T-helper 17 cell (primary cell): ENCODE data around the gene PBOV1. TPM values are rescaled to one million over a fixed set of nuclear protein-coding genes. Genes with fewer than 3 reads are reported as not detected.

Experiments used
- ATAC-seq: fragments of 150-1000 bp; cut with Tn5 transposase; 2 replicates; pipeline ENCODE4 v1.10.0; 2021; ENCODE audit warnings: mild to moderate bottlenecking, moderate library complexity
- DNase-seq, 3 donors: peaks; one replicate each; pipeline versions ENCODE4 v3.0.0 to v3.0.0-alpha.2; 2020 to 2021
- H3K9me3 ChIP-seq: one replicate; pipeline ENCODE4 v1.7.0; 2013; ENCODE audit warnings: low read length, mild to moderate bottlenecking; ENCODE audit not compliant: control insufficient read depth, poor library complexity, severe bottlenecking
- H3K27ac Mint-ChIP-seq: one replicate; pipeline ENCODE4 v1.8.0; 2022; ENCODE audit warnings: mild to moderate bottlenecking, moderate library complexity, mixed read lengths
- H3K27me3 Mint-ChIP-seq: one replicate; pipeline ENCODE4 v1.8.0; 2022; ENCODE audit warnings: mixed read lengths
- H3K36me3 Mint-ChIP-seq: one replicate; pipeline ENCODE4 v1.8.0; 2022; ENCODE audit warnings: low read depth, mixed read lengths
- H3K4me1 Mint-ChIP-seq: one replicate; pipeline ENCODE4 v1.8.0; 2022; ENCODE audit warnings: mild to moderate bottlenecking, mixed read lengths
- H3K4me3 Mint-ChIP-seq: one replicate; pipeline ENCODE4 v1.8.0; 2022; ENCODE audit warnings: mild to moderate bottlenecking, moderate library complexity, mixed read lengths
- total RNA-seq, 4 donors: library from RNA in 2 of 4; stranded (reverse) in 2 of 4; gene quantifications; one replicate each; pipeline ENCODE4 v1.2.3 and lab custom pipeline; 2022 to 2026

PBOV1 gene
- total RNA-seq, 2 donors from 2014 or later, result not detected

GRCh38 chr6:138211048-138211581, 7.2 kb downstream of the PBOV1 start:
- Mint-ChIP-seq H3K4me3 (no peak overlapping the region), H3K27me3 (peaks cover 61% of the 10 kb centered on the region), H3K4me1 (no peaks in the 10 kb centered on the region), H3K36me3 (no peaks in the 10 kb centered on the region), H3K27ac (no peak overlapping the region)
- DNase-seq (no peak), ATAC-seq (no peak)
- no peaks in the 10 kb centered on the region for H3K9me3 ChIP-seq

GRCh38 chr6:138206862-138207261, 11.4 kb downstream of the PBOV1 start:
- no peak for DNase-seq
- H3K27ac Mint-ChIP-seq, result no peak overlapping the region

GRCh38 chr6:138205437-138206094, 12.7 kb downstream of the PBOV1 start:
- no peak for ATAC-seq
- H3K27me3 Mint-ChIP-seq, result peaks cover 65% of the 10 kb centered on the region
- H3K9me3 ChIP-seq, result no peaks in the 10 kb centered on the region
- DNase-seq, result no peak
- no peaks in the 10 kb centered on the region for H3K36me3 Mint-ChIP-seq
- H3K4me3 Mint-ChIP-seq, result no peak overlapping the region
- peaks cover 2% of the 10 kb centered on the region for H3K4me1 Mint-ChIP-seq
- no peak overlapping the region for H3K27ac Mint-ChIP-seq

More at GRCh38 chr6:138206862-138207261, 11.4 kb downstream of the PBOV1 start:
- ATAC-seq, result no peak
- Mint-ChIP-seq H3K36me3 (no peaks in the 10 kb centered on the region), H3K4me1 (peaks cover 2% of the 10 kb centered on the region), H3K4me3 (no peak overlapping the region), H3K27me3 (peaks cover 64% of the 10 kb centered on the region)
- H3K9me3 ChIP-seq, result no peaks in the 10 kb centered on the region

DNA sequence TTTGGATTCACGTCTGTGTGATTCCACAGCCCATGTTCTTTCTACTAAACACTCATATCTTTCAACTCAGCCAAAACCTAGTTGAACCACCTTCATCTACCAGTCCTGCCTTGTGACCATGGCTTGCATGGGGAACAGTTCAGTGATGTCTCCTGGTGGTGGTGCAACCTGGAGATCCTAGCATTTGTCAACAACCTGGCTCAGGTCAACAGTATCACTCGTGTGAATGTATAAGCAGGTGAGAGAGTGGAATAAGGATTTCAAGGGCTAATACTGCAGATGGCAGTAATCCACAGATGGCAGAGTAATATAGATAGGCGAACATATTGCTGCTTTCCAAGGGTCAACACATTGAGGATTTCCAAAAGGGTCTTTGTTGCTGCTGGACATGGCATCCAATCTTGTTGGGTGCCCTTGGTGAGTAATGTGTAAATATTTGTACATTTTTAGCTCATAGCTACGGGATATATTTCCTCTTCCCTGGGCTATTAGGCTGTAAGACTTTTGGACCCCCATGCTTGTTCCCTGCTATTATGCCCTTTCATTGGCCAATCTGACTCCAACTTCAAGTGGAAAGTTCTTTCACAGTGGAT, 13.4 kb downstream of the PBOV1 start:
- no peaks in the 10 kb centered on the region for H3K9me3 ChIP-seq
- Mint-ChIP-seq H3K36me3 (no peaks in the 10 kb centered on the region), H3K27me3 (peaks cover 66% of the 10 kb centered on the region), H3K4me1 (peaks cover 2% of the 10 kb centered on the region), H3K27ac (no peak overlapping the region), H3K4me3 (no peak overlapping the region)
- DNase-seq (no peak), ATAC-seq (no peak)

GRCh38 chr6:138204303-138204702, 14.0 kb downstream of the PBOV1 start:
- ATAC-seq (no peak), DNase-seq (no peak)
- H3K27ac Mint-ChIP-seq, result no peak overlapping the region
- H3K27me3 Mint-ChIP-seq, result peaks cover 61% of the 10 kb centered on the region
- H3K4me3 Mint-ChIP-seq, result no peak overlapping the region
- H3K36me3 Mint-ChIP-seq, result no peaks in the 10 kb centered on the region
- no peaks in the 10 kb centered on the region for H3K9me3 ChIP-seq
- H3K4me1 Mint-ChIP-seq, result peaks cover 2% of the 10 kb centered on the region

DNA sequence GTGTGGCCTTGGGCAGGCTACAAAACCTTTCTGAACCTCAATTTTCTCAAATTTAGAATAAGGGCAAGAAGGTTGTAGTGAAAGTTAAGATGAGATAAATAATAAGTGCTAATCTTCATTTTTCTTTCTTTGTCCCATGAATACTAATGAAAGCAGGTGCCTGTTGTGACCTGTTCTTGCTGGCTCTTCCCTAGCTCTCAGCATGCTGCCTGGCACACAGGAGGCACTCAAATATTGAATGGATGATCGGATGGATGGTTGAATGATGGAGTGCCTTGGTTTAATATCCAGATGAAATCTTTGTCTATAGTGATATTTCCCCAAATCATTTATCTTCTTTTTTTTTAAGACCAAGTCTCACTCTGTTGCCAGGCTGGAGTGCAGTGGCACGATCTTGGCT, 15.0 kb downstream of the PBOV1 start:
- H3K27ac Mint-ChIP-seq, result no peak overlapping the region
- H3K4me1 Mint-ChIP-seq, result peaks cover 2% of the 10 kb centered on the region
- ATAC-seq (no peak), DNase-seq (no peak)
- H3K9me3 ChIP-seq, result no peaks in the 10 kb centered on the region
- H3K27me3 Mint-ChIP-seq, result peaks cover 65% of the 10 kb centered on the region
- H3K4me3 Mint-ChIP-seq, result no peak overlapping the region
- H3K36me3 Mint-ChIP-seq, result no peaks in the 10 kb centered on the region

DNA sequence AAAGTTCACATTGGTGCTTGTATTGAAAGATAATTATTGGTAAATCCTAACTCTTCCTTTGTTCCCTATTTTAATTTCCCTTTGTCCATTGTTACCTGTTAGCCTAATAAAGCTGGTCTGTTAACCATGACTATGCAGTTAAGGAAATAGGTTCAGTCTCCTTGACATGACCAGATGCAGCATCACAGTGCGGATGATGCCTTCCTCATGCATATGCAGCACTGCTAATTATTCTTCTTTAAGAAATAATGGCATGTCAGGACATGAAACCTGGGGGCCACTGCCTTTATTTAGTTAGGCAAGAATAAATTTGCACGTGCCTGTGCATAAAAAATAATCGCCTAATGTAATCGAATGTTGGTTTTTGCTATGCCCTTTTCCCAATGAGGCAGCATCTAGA, 16.5 kb downstream of the PBOV1 start:
- Mint-ChIP-seq H3K36me3 (no peaks in the 10 kb centered on the region), H3K27ac (no peak overlapping the region), H3K4me3 (no peak overlapping the region), H3K27me3 (peaks cover 51% of the 10 kb centered on the region), H3K4me1 (peaks cover 2% of the 10 kb centered on the region)
- no peak for ATAC-seq
- H3K9me3 ChIP-seq, result no peaks in the 10 kb centered on the region
- DNase-seq, result no peak

- peaks cover 2% of the 10 kb centered on the region for H3K4me1 Mint-ChIP-seq
- no peak overlapping the region for H3K27ac Mint-ChIP-seq
- peaks cover 44% of the 10 kb centered on the region for H3K27me3 Mint-ChIP-seq
- no peak for DNase-seq
- H3K4me3 Mint-ChIP-seq, result no peak overlapping the region
- ATAC-seq, result no peak
- H3K9me3 ChIP-seq, result no peaks in the 10 kb centered on the region
- peaks cover 3% of the 10 kb centered on the region for H3K36me3 Mint-ChIP-seq
These were observed 19.7 kb downstream of the PBOV1 start for GRCh38 chr6:138198430-138199091.

DNA sequence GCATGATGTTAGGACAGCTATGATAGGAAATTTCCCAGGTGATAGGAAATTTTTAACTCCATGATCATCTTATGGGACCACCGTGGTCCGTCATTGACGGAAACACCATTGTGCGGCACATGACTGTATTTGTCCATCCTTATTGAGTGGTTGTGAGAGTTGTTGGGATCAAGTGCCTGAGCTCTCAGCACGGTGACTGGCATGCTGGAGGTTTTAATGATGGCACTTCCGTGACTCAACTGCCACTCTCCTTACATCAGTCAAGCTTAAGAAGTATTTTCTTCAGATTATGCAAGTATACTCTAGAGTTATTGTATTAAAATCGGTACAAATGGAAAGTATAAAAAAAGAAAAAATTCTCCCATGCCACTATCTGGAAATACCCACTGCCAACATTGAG, 20.7 kb downstream of the PBOV1 start:
- no peak for DNase-seq
- no peaks in the 10 kb centered on the region for H3K9me3 ChIP-seq
- H3K4me3 Mint-ChIP-seq, result no peak overlapping the region
- no peaks in the 10 kb centered on the region for H3K4me1 Mint-ChIP-seq
- no peak overlapping the region for H3K27ac Mint-ChIP-seq
- H3K36me3 Mint-ChIP-seq, result peaks cover 3% of the 10 kb centered on the region
- H3K27me3 Mint-ChIP-seq, result peaks cover 35% of the 10 kb centered on the region
- no peak for ATAC-seq

DNA sequence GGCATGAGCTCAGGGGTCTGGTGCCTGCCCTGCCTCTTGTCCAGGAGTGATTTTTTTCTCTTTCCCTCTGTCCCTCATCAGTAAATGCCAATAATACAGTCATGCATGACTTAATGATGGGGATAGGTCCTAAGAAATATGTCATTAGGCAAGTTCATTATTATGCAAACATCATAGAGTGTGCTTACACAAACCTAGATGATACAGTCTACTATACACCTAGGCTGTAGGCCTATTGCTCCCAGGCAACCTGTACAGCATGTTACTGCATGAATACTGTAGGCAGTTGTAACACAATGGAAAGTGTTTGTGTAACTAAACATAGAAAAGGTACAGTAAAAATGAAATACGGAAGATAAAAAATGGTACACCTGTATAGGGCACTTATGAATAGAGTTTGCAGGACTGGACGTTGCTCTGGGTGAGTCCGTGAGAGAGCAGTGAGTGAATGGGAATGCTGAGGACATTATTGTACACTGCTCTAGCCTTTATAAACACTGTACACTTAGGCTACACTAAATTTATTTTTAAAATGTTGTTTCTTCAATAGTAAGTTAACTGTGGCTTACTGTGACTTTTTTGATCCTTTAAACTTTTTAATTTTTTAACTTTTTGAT, 22.1 kb downstream of the PBOV1 start:
- H3K27me3 Mint-ChIP-seq, result peaks cover 36% of the 10 kb centered on the region
- no peaks in the 10 kb centered on the region for H3K4me1 Mint-ChIP-seq
- ATAC-seq (no peak), DNase-seq (no peak)
- no peak overlapping the region for H3K27ac Mint-ChIP-seq
- H3K4me3 Mint-ChIP-seq, result no peak overlapping the region
- peaks cover 3% of the 10 kb centered on the region for H3K36me3 Mint-ChIP-seq
- no peaks in the 10 kb centered on the region for H3K9me3 ChIP-seq

- DNase-seq, result no peak
- Mint-ChIP-seq H3K36me3 (peaks cover 3% of the 10 kb centered on the region), H3K4me1 (no peaks in the 10 kb centered on the region), H3K4me3 (no peak overlapping the region), H3K27me3 (peaks cover 36% of the 10 kb centered on the region), H3K27ac (no peak overlapping the region)
- ATAC-seq, result no peak
- no peaks in the 10 kb centered on the region for H3K9me3 ChIP-seq
These were observed 24.0 kb downstream of the PBOV1 start for GRCh38 chr6:138194287-138194686.

- H3K9me3 ChIP-seq, result no peaks in the 10 kb centered on the region
- Mint-ChIP-seq H3K4me1 (no peaks in the 10 kb centered on the region), H3K27ac (no peak overlapping the region), H3K27me3 (peaks cover 64% of the 10 kb centered on the region), H3K36me3 (no peaks in the 10 kb centered on the region), H3K4me3 (no peak overlapping the region)
- DNase-seq (no peak), ATAC-seq (no peak)
These were observed 29.9 kb downstream of the PBOV1 start for GRCh38 chr6:138188278-138188941.

GRCh38 chr6:138187156-138187555, 31.1 kb downstream of the PBOV1 start:
- H3K4me1 Mint-ChIP-seq, result peaks cover 3% of the 10 kb centered on the region
- DNase-seq (no peak), ATAC-seq (no peak)
- no peak overlapping the region for H3K27ac Mint-ChIP-seq
- H3K27me3 Mint-ChIP-seq, result peaks cover 73% of the 10 kb centered on the region
- no peaks in the 10 kb centered on the region for H3K9me3 ChIP-seq
- peaks cover 5% of the 10 kb centered on the region for H3K36me3 Mint-ChIP-seq
- no peak overlapping the region for H3K4me3 Mint-ChIP-seq
